Measurements from ENCODE around the gene MPG. TPM values are rescaled to one million over a fixed set of nuclear protein-coding genes. Genes with fewer than 3 reads are reported as not detected.

Gene MPG
- total RNA-seq, 1 donor from 2014 or later: 56.5 TPM

- H3K4me2 ChIP-seq (ENCODE audit: low read length): no peak overlapping the region
- H3K79me2 ChIP-seq (ENCODE audit: insufficient read depth, low read length): peaks cover 5% of the 10 kb centered on the region
- no peaks in the 10 kb centered on the region for H3K9me3 ChIP-seq (ENCODE audit: insufficient read depth, low read depth, low read length)
- no peak overlapping the region for H2AFZ ChIP-seq (ENCODE audit: low read depth, low read length)
- Mint-ChIP-seq H3K36me3 (ENCODE audit: low read depth, unreplicated experiment) (peaks cover 15% of the 10 kb centered on the region), H3K9me3 (ENCODE audit: unreplicated experiment) (no peaks in the 10 kb centered on the region), H3K27me3 (ENCODE audit: low read depth, unreplicated experiment) (no peaks in the 10 kb centered on the region), H3K27ac (ENCODE audit: unreplicated experiment) (no peak overlapping the region), H3K4me3 (ENCODE audit: unreplicated experiment) (no peak overlapping the region), H3K4me1 (ENCODE audit: low read depth, unreplicated experiment) (peaks cover under 1% of the 10 kb centered on the region)
- H3K36me3 ChIP-seq (ENCODE audit: insufficient read depth, low read length): peaks cover 10% of the 10 kb centered on the region
- H3K27me3 ChIP-seq (ENCODE audit: insufficient read depth, low read length): no peaks in the 10 kb centered on the region
- DNase-seq (ENCODE audit: low read depth) (no peak), FAIRE-seq (no peak)
- peaks cover 57% of the 10 kb centered on the region for H4K20me1 ChIP-seq (ENCODE audit: insufficient read depth, low read length)
- H3K4me1 ChIP-seq (ENCODE audit: insufficient read depth, low read length): peaks cover 1% of the 10 kb centered on the region
- H3K9ac ChIP-seq (ENCODE audit: low read length): no peak overlapping the region
- TF ChIP-seq CTCF (IDR thresholded peaks at IDR 0.05; ENCODE audit: insufficient read depth, low read depth, low read length): no peak
- no peak for TF ChIP-seq EZH2 (IDR thresholded peaks at IDR 0.05; ENCODE audit: insufficient read depth, low read length)
- no peak overlapping the region for H3K27ac ChIP-seq (ENCODE audit: low read depth, low read length)
- no peak overlapping the region for H3K4me3 ChIP-seq (ENCODE audit: insufficient read depth, low read depth, low read length)
These were observed 40.8 kb downstream of the MPG start for GRCh38 chr16:118857-119256.

- DNase-seq (ENCODE audit: low read depth): no peak
- H3K4me1 ChIP-seq (ENCODE audit: insufficient read depth, low read length): no peaks in the 10 kb centered on the region
These were observed 41.3 kb downstream of the MPG start for GRCh38 chr16:119295-119694.

More at GRCh38 chr16:119295-119694, 41.3 kb downstream of the MPG start:
- Mint-ChIP-seq H3K9me3 (ENCODE audit: unreplicated experiment) (no peaks in the 10 kb centered on the region), H3K27ac (ENCODE audit: unreplicated experiment) (no peak overlapping the region), H3K27me3 (ENCODE audit: low read depth, unreplicated experiment) (no peaks in the 10 kb centered on the region), H3K36me3 (ENCODE audit: low read depth, unreplicated experiment) (peaks cover 15% of the 10 kb centered on the region), H3K4me3 (ENCODE audit: unreplicated experiment) (no peak overlapping the region), H3K4me1 (ENCODE audit: low read depth, unreplicated experiment) (no peaks in the 10 kb centered on the region)
- no peak for TF ChIP-seq EZH2 (IDR thresholded peaks at IDR 0.05; ENCODE audit: insufficient read depth, low read length)
- no peak for TF ChIP-seq CTCF (IDR thresholded peaks at IDR 0.05; ENCODE audit: insufficient read depth, low read depth, low read length)
- Histone ChIP-seq H3K27me3 (ENCODE audit: insufficient read depth, low read length) (no peaks in the 10 kb centered on the region), H3K4me3 (ENCODE audit: insufficient read depth, low read depth, low read length) (no peak overlapping the region), H3K4me2 (ENCODE audit: low read length) (no peak overlapping the region), H3K36me3 (ENCODE audit: insufficient read depth, low read length) (peaks cover 10% of the 10 kb centered on the region), H3K79me2 (ENCODE audit: insufficient read depth, low read length) (peaks cover 8% of the 10 kb centered on the region), H3K9me3 (ENCODE audit: insufficient read depth, low read depth, low read length) (no peaks in the 10 kb centered on the region), H3K27ac (ENCODE audit: low read depth, low read length) (no peak overlapping the region), H3K9ac (ENCODE audit: low read length) (no peak overlapping the region), H2AFZ (ENCODE audit: low read depth, low read length) (no peak overlapping the region), H4K20me1 (ENCODE audit: insufficient read depth, low read length) (peaks cover 59% of the 10 kb centered on the region)
- FAIRE-seq: no peak
